ENCODE measurements around the gene NDFIP2. TPM values are rescaled to one million over a fixed set of nuclear protein-coding genes. Genes with fewer than 3 reads are reported as not detected.

Gene NDFIP2
- total and polyA plus RNA-seq, 2 experiments from 2014 or later: 28.3 to 28.7 TPM

DNA sequence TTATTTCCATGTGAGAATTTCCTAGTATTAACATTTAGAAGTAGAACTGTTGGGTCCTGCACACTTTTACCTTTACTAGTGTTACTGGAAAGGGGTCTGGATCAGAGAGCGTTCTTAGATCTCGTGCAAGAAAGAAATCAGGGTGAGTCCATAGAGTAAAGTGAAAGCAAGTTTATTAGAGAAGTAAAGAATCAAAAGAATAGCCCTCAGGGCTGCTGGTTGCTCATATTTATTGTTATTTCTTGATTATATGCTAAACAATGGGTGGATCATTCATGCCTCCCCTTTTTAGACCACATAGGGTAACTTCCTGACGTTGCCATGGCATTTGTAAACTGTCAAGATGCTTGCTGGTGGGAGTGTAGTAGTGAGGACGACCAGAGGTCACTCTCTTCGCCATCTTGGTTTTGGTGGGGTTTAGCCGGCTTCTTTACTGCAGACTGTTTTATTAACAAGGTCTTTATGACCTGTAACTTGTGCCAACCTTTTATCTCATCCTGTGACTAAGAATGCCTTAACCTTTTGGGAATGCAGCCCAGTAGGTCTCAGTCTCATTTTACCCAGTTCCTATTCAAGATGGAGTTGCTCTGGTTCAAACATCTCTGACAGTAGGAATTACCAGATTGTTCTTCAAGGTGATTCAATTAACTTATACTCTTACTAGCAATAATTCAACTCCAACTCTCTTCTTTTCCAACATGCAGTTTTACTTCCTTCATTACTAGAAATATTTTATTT is 27.4 kb downstream of the NDFIP2 start:
- ATAC-seq: no peak
- no peak overlapping the region for H3K27ac ChIP-seq (ENCODE audit: low read depth)
- 0 out of 2 replicates have a peak, but pooled peaks cover 3% of the 10 kb centered on the region for H4K20me1 ChIP-seq (replicated peaks; ENCODE audit: insufficient read depth)

More for the DNA sequence above, 27.4 kb downstream of the NDFIP2 start:
- H3F3A ChIP-seq (replicated peaks; ENCODE audit: low read depth): no peaks in the 10 kb centered on the region
- H3K4me1 ChIP-seq (ENCODE audit: insufficient read depth): no peaks in the 10 kb centered on the region
- DNase-seq (ENCODE audit: low spot score): no peak
- H3K36me3 Mint-ChIP-seq (ENCODE audit: low read depth): no peaks in the 10 kb centered on the region; the same call in 2 of the 3 replicates
- H3K36me3 ChIP-seq (ENCODE audit: insufficient read depth): no peaks in the 10 kb centered on the region
- H2AFZ ChIP-seq: no peak overlapping the region
- TF ChIP-seq EZH2phosphoT487 (IDR thresholded peaks at IDR 0.05; ENCODE audit: unreplicated experiment) (no peak), POLR2AphosphoS5 (IDR thresholded peaks at IDR 0.05; ENCODE audit: low read depth) (no peak), EZH2 (IDR thresholded peaks at IDR 0.05; ENCODE audit: low read depth, unreplicated experiment) (no peak), ZNF331 (CRISPR knock-in tag; IDR thresholded peaks at IDR 0.05; ENCODE audit: low read depth) (no peak), ZNF114 (CRISPR knock-in tag; IDR thresholded peaks at IDR 0.05) (no peak), JUNB (IDR thresholded peaks at IDR 0.05; ENCODE audit: unreplicated experiment) (no peak), CREB1 (CRISPR knock-in tag; IDR thresholded peaks at IDR 0.05; ENCODE audit: low read depth) (no peak), STAT1 (IDR thresholded peaks at IDR 0.05; ENCODE audit: unreplicated experiment) (no peak)
- TF ChIP-seq, protein P1, sequence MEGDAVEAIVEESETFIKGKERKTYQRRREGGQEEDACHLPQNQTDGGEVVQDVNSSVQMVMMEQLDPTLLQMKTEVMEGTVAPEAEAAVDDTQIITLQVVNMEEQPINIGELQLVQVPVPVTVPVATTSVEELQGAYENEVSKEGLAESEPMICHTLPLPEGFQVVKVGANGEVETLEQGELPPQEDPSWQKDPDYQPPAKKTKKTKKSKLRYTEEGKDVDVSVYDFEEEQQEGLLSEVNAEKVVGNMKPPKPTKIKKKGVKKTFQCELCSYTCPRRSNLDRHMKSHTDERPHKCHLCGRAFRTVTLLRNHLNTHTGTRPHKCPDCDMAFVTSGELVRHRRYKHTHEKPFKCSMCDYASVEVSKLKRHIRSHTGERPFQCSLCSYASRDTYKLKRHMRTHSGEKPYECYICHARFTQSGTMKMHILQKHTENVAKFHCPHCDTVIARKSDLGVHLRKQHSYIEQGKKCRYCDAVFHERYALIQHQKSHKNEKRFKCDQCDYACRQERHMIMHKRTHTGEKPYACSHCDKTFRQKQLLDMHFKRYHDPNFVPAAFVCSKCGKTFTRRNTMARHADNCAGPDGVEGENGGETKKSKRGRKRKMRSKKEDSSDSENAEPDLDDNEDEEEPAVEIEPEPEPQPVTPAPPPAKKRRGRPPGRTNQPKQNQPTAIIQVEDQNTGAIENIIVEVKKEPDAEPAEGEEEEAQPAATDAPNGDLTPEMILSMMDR (conservative IDR thresholded peaks at IDR 0.05; ENCODE audit: low read depth in 2 of 2): no peak
- TF ChIP-seq, protein P2, sequence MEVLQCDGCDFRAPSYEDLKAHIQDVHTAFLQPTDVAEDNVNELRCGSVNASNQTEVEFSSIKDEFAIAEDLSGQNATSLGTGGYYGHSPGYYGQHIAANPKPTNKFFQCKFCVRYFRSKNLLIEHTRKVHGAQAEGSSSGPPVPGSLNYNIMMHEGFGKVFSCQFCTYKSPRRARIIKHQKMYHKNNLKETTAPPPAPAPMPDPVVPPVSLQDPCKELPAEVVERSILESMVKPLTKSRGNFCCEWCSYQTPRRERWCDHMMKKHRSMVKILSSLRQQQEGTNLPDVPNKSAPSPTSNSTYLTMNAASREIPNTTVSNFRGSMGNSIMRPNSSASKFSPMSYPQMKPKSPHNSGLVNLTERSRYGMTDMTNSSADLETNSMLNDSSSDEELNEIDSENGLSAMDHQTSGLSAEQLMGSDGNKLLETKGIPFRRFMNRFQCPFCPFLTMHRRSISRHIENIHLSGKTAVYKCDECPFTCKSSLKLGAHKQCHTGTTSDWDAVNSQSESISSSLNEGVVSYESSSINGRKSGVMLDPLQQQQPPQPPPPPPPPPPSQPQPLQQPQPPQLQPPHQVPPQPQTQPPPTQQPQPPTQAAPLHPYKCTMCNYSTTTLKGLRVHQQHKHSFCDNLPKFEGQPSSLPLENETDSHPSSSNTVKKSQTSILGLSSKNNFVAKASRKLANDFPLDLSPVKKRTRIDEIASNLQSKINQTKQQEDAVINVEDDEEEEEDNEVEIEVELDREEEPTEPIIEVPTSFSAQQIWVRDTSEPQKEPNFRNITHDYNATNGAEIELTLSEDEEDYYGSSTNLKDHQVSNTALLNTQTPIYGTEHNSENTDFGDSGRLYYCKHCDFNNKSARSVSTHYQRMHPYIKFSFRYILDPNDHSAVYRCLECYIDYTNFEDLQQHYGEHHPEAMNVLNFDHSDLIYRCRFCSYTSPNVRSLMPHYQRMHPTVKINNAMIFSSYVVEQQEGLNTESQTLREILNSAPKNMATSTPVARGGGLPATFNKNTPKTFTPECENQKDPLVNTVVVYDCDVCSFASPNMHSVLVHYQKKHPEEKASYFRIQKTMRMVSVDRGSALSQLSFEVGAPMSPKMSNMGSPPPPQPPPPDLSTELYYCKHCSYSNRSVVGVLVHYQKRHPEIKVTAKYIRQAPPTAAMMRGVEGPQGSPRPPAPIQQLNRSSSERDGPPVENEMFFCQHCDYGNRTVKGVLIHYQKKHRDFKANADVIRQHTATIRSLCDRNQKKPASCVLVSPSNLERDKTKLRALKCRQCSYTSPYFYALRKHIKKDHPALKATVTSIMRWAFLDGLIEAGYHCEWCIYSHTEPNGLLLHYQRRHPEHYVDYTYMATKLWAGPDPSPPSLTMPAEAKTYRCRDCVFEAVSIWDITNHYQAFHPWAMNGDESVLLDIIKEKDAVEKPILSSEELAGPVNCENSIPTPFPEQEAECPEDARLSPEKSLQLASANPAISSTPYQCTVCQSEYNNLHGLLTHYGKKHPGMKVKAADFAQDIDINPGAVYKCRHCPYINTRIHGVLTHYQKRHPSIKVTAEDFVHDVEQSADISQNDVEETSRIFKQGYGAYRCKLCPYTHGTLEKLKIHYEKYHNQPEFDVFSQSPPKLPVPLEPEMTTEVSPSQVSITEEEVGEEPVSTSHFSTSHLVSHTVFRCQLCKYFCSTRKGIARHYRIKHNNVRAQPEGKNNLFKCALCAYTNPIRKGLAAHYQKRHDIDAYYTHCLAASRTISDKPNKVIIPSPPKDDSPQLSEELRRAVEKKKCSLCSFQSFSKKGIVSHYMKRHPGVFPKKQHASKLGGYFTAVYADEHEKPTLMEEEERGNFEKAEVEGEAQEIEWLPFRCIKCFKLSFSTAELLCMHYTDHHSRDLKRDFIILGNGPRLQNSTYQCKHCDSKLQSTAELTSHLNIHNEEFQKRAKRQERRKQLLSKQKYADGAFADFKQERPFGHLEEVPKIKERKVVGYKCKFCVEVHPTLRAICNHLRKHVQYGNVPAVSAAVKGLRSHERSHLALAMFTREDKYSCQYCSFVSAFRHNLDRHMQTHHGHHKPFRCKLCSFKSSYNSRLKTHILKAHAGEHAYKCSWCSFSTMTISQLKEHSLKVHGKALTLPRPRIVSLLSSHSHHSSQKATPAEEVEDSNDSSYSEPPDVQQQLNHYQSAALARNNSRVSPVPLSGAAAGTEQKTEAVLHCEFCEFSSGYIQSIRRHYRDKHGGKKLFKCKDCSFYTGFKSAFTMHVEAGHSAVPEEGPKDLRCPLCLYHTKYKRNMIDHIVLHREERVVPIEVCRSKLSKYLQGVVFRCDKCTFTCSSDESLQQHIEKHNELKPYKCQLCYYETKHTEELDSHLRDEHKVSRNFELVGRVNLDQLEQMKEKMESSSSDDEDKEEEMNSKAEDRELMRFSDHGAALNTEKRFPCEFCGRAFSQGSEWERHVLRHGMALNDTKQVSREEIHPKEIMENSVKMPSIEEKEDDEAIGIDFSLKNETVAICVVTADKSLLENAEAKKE (CRISPR knock-in tag; IDR thresholded peaks at IDR 0.05): no peak
- TF ChIP-seq, protein P3, sequence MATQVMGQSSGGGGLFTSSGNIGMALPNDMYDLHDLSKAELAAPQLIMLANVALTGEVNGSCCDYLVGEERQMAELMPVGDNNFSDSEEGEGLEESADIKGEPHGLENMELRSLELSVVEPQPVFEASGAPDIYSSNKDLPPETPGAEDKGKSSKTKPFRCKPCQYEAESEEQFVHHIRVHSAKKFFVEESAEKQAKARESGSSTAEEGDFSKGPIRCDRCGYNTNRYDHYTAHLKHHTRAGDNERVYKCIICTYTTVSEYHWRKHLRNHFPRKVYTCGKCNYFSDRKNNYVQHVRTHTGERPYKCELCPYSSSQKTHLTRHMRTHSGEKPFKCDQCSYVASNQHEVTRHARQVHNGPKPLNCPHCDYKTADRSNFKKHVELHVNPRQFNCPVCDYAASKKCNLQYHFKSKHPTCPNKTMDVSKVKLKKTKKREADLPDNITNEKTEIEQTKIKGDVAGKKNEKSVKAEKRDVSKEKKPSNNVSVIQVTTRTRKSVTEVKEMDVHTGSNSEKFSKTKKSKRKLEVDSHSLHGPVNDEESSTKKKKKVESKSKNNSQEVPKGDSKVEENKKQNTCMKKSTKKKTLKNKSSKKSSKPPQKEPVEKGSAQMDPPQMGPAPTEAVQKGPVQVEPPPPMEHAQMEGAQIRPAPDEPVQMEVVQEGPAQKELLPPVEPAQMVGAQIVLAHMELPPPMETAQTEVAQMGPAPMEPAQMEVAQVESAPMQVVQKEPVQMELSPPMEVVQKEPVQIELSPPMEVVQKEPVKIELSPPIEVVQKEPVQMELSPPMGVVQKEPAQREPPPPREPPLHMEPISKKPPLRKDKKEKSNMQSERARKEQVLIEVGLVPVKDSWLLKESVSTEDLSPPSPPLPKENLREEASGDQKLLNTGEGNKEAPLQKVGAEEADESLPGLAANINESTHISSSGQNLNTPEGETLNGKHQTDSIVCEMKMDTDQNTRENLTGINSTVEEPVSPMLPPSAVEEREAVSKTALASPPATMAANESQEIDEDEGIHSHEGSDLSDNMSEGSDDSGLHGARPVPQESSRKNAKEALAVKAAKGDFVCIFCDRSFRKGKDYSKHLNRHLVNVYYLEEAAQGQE (IDR thresholded peaks at IDR 0.05; ENCODE audit: unreplicated experiment): no peak
- TF ChIP-seq, protein P4, sequence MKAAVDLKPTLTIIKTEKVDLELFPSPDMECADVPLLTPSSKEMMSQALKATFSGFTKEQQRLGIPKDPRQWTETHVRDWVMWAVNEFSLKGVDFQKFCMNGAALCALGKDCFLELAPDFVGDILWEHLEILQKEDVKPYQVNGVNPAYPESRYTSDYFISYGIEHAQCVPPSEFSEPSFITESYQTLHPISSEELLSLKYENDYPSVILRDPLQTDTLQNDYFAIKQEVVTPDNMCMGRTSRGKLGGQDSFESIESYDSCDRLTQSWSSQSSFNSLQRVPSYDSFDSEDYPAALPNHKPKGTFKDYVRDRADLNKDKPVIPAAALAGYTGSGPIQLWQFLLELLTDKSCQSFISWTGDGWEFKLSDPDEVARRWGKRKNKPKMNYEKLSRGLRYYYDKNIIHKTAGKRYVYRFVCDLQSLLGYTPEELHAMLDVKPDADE (IDR thresholded peaks at IDR 0.05): no peak
- peaks cover 2% of the 10 kb centered on the region; the same call in 2 of the 3 replicates for H3K4me1 Mint-ChIP-seq
- H3K79me2 ChIP-seq (replicated peaks; ENCODE audit: insufficient read depth): peaks cover 78% of the 10 kb centered on the region
- H3K4me3 ChIP-seq: no peak overlapping the region
- no peak overlapping the region for H3K4me3 Mint-ChIP-seq
- peaks cover 2% of the 10 kb centered on the region for H3K27me3 Mint-ChIP-seq (ENCODE audit: insufficient read depth, low read depth, poor library complexity)
- no peak overlapping the region for H3K27ac Mint-ChIP-seq
- H3K4me2 ChIP-seq: no peak overlapping the region
- H3K9me2 ChIP-seq (ENCODE audit: insufficient read depth): no peaks in the 10 kb centered on the region
- no peaks in the 10 kb centered on the region for H3K27me3 ChIP-seq (ENCODE audit: insufficient read depth)
- H3K9me3 Mint-ChIP-seq: no peaks in the 10 kb centered on the region

Data from GM23338 (cell line).